ENCODE measurements around the gene CHMP6.

- TF ChIP-seq CTCF (IDR thresholded peaks at IDR 0.05), result no peak
- TF ChIP-seq ZFX (IDR thresholded peaks at IDR 0.05; ENCODE audit: borderline replicate concordance), result no peak
Observed at GRCh38 chr17:80998118-80998747, 6.6 kb downstream of the CHMP6 start.

Data from 22Rv1 (cell line).